Dedifferentiated amniotic fluid mesenchymal stem cell (primary cell): ENCODE measurements around the gene ACYP2.
A peak's percentile ranks its signal among the peaks of the same experiment; 100 is the strongest.
"Not testable (repeated sequence)": the region's sequence is repeated elsewhere in the genome, so short reads cannot be mapped to it uniquely, and the experiment has no call there.

ENCODE experiments used
- DNase-seq: peaks from one replicate; pipeline ENCODE4 v3.0.0-alpha.2; 2016; ENCODE audit errors: extremely low spot score

ACYP2 gene

GRCh38 chr2:54115284-54116137, at the start of gene ACYP2:
Gene ACYP2 (plus strand): TSS chr2:54115615.
- peak; percentile 94 for DNase-seq

GRCh38 chr2:54065891-54066290, 49.5 kb upstream of the ACYP2 start:
- DNase-seq, result no peak

- no peak for DNase-seq
Measured at GRCh38 chr2:54067851-54068375, 47.5 kb upstream of the ACYP2 start.

GRCh38 chr2:54072483-54072882, 42.9 kb upstream of the ACYP2 start:
- DNase-seq, result not testable (repeated sequence)

GRCh38 chr2:54073796-54074195, 41.6 kb upstream of the ACYP2 start:
- DNase-seq, result no peak

GRCh38 chr2:54074606-54075341, 40.6 kb upstream of the ACYP2 start:
- DNase-seq, result no peak

- DNase-seq, result no peak
Measured at GRCh38 chr2:54076586-54076985, 38.8 kb upstream of the ACYP2 start.

GRCh38 chr2:54077088-54077900, 38.1 kb upstream of the ACYP2 start:
- DNase-seq, result no peak

- no peak for DNase-seq
Measured at GRCh38 chr2:54079331-54079730, 36.1 kb upstream of the ACYP2 start.

- no peak for DNase-seq
Measured at GRCh38 chr2:54081574-54081973, 33.8 kb upstream of the ACYP2 start.

GRCh38 chr2:54083021-54083420, 32.4 kb upstream of the ACYP2 start:
- DNase-seq, result no peak

GRCh38 chr2:54083445-54083844, 32.0 kb upstream of the ACYP2 start:
- no peak for DNase-seq

GRCh38 chr2:54084600-54084999, 30.8 kb upstream of the ACYP2 start:
- no peak for DNase-seq

- no peak for DNase-seq
Measured at GRCh38 chr2:54085069-54085468, 30.3 kb upstream of the ACYP2 start.

- no peak for DNase-seq
Measured at GRCh38 chr2:54086157-54086556, 29.3 kb upstream of the ACYP2 start.

GRCh38 chr2:54088191-54088634, 27.2 kb upstream of the ACYP2 start:
- DNase-seq, result peak; percentile 30

- DNase-seq, result no peak
Measured at GRCh38 chr2:54088719-54089118, 26.7 kb upstream of the ACYP2 start.

- DNase-seq, result no peak
Measured at GRCh38 chr2:54090521-54091117, 24.8 kb upstream of the ACYP2 start.

- DNase-seq, result no peak
Measured at GRCh38 chr2:54092940-54093339, 22.5 kb upstream of the ACYP2 start.

- not testable (repeated sequence) for DNase-seq
Measured at GRCh38 chr2:54095406-54095805, 20.0 kb upstream of the ACYP2 start.

GRCh38 chr2:54096141-54096540, 19.3 kb upstream of the ACYP2 start:
- not testable (repeated sequence) for DNase-seq
